HG02798 (cell line): ENCODE measurements around the gene TMEM108.

Experiments used
- ATAC-seq: cut with Tn5 transposase; IDR thresholded peaks from one replicate; pipeline ENCODE4 v1.9.1; 2021; ENCODE audit warnings: mild to moderate bottlenecking; ENCODE audit not compliant: unreplicated experiment, poor library complexity

TMEM108 gene

DNA sequence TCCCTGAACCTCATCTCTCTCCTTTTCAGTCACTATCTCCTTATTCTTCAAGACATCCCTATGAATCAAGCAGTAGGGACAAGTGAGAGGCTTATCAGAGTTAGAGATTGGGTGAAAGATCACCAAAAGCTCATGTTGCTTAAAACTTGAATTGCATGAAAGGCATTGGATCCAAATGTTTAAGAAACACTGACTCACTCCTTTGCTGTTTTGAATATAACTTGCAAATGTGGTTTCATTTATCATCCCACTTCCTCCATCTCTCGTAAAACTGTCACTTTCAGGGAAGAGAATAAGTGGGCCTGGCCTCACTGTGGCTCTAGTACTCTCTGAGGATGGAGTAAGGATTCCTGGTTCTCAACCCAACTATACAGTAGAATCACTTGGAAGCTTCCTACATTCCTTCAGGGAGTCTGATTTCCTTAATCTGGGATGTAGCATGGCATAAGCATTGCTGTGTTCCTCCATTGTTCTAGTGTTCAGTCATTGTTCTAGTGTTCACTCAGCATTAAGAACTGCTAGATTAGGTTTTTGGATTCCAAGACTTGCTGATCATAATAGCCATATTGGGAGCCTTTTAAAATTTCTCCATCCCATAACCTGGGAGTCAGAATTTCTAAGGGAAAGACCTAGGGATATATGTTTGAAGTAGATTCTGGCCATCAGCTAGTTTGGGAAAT, 171.8 kb downstream of the TMEM108 start:
- ATAC-seq: no peak

DNA sequence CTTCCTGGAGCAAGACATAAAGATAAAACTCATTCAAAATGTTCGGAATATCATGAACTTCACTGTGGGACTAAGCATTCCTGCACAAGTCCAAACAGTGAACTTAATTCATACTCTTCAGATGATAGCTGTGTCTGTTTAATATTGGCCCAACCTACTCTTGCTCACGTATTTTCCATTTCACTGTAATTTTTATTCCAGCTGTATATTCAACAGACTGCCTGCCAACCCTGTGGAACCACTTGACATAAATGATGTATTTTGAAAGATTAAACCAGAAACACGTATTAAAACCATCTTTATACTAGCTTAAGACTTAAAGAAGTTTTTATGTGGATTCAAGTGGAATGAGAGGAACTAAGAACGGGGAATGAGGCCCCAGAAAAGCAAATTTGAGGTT, 172.5 kb downstream of the TMEM108 start:
- no peak for ATAC-seq

DNA sequence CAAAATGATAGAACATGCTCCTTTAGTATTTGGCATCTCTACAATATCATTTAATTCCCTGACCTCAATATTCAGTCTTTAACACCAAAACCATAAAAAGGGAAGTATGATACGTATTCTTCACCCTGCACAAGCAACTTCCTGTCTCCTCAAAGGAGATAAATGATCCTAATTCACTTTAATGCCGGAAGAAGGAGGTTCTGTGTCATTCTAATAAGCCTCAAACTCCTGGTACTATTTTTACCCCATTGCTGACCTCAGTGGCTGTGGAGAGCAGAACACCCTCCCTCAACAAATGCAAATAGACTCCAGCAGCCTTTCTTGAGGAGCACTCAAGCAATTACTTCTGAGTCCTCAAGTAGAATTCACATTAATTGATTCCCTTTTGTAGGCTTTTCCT, 173.3 kb downstream of the TMEM108 start:
- peak; percentile 87 for ATAC-seq

DNA sequence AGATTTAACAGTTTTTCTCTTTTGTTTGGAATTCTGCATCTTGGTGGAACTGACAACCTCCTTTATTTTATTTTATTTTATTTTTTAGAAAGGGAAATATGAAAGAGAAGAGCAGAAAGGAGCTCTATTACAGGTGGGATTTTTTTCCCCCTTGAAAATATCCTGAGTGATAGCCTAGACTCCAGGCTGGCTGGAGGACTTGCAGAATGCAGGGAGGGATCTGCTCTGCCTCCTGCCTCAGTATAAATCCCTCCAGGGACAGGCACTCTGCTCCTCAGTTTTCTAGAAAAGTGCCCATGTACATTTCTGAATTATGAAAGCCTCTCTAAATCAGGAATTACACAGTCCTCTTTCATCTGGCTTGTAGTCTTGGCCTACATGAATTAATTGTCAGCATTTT, 173.7 kb downstream of the TMEM108 start:
- ATAC-seq: no peak

DNA sequence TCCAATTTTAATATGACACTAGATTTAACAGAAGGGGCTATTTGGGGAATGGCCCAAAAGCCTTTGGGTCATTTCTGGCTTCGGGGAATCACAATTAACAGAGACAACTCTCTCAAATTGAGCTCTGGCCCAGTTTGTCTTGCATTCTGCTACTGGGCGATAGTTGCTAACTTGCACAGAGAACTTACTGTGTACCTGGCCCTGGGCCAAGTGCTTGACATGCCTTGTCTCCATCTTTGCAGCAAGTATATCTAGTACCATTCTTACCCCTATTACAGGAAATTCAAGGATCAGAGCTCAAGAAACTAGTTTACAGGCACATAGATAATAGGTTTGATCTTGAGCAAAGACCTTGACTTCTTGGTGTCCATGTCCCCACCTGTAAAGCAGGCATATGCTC, 175.7 kb downstream of the TMEM108 start:
- no peak for ATAC-seq

DNA sequence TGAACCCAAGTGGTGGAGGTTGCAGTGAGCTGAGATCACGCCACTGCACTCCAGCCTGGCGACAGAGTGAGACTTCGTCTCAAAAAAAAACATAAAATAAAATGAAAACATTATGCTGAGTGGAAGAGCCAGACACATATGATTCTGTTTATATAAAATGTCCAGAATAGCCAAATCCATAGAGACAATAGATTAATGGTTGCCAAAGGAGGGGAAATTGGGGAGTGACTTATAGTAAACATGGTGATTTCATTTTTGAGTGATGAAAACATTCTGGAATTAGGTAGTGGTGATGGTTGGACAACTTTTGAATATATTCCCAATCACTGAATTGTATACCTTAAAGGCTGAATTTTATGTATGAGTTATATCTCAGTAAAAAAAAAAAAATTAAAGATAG, 189.6 kb downstream of the TMEM108 start:
- no peak for ATAC-seq

DNA sequence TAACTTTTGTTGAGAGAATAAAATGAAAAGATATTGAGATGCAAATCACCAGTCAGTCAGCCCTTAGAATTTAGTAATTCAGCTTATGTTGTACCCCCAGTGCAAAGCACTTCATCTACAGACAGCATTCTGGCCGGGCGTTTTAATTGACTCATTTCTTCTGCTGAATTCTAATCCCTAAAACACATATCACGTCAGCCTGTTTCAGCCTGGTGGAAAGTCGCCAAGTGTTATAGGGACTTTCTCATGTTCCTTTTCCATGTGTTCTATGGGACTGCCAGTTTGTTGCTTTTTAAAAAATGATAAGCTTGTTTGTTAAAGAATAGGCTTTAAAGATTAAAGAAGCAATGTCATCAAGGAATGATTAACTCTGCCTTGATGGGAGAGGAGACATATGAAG, 192.0 kb downstream of the TMEM108 start:
- ATAC-seq: no peak

DNA sequence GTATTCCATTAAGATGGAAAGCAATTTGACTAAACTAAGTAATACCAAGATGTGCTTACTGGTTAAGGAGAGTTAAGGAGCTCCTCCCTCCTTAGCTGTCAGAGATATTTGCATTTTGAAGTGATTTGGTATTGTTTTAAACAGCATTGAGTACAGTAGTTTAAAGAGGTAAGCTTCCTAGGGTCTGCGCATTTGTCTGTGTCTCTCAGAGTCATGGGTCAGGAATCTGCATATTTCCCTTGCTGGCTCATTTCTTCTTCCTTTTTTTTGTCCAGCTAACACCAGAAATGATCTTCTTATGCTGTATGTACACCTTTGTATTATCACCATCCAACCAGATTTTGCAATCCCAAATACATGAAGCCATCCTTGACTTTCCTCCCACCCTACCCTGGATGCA, 198.7 kb downstream of the TMEM108 start:
- ATAC-seq: no peak

DNA sequence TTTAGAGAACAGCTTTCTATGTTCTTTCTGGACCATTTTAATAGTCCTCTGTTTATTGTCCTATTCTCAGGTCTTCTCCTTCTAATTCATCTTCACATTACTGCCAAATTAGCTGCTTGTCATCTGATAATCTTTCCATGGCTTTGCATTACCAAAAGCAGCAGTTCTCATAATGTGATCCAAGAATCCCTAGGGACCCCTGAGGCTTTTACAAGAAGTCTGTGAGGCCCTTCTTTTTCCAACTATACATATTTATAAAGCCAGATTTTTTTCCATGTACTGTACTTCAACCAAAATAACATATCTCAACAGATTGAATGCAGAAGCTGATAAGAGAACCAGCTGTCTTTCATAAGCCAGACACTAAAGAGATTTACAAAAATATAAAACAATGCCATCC, 199.2 kb downstream of the TMEM108 start:
- ATAC-seq: no peak

DNA sequence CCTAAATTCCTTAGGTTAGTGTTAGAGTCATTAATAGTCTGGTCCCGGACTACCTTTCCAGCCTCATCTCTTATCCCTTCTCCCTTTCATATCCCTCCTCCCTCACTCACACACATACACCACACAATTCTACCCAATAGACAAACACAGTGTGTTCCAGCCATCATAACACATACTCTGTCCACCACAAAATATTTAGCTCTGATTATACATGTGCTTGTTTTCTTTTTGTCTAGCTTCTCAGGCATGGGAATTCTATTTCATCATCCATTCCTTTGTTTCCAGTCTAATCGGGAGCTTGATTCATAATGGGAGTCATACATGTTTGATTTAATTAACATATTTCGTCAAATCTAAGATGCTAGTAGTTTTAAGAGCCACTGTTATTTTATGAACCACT, 199.8 kb downstream of the TMEM108 start:
- ATAC-seq: no peak

DNA sequence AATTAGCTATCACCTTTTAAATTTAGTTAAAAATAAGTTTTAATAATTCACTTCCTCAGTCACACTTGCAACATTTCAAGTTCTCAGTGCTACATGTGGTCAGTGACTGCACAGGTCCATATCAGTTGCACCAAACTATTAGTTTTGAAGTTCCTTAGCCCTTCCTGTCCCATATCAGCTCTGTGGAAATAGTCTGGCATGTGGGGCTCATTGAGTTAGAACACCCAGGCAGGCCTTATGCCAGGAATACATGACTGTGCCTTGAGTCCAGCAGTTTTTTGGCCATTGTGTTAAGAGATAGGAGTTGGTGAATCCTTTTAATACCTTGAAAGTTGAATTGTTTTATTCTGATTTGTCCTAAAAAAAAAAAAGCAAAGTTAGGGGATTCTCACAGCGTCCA, 207.9 kb downstream of the TMEM108 start:
- ATAC-seq: no peak

DNA sequence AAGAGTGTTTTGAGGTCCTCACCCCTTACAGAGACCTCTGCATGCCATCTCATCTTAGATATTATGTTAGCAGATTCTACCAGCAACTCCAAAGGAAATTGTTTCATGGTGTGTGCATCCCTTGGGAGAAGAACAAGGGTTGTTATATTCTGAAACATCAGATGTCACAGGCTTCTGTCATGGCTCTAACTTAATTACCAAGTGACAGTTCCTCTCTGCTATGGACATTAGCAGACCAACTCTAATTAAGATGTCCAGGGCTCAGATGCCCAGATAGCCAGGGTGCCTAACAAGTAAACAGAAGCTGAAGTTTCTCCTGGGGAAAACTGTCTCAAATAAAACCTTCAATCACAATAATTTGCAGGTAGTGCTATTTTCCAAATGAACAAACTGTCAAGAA, 208.6 kb downstream of the TMEM108 start:
- no peak for ATAC-seq

DNA sequence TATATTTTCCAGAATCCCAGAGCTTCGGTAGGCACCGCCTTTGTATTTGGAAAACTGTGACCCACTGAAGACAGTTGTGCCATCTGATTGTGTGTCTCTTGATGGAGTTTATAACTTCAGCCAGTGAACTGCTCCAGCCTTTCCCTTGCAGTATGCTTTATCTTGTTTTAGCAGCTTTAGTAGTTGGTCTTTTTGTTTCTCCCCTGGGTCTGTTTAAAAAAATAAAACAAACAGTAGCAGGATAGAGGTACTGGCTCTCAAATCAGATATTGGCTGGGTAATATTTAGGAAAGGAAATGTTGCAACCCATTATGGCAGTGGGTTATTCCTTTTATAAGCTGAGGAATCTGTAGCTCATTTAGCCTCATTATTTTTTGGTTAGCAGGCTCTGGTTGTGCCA, 210.2 kb downstream of the TMEM108 start:
- ATAC-seq: no peak

DNA sequence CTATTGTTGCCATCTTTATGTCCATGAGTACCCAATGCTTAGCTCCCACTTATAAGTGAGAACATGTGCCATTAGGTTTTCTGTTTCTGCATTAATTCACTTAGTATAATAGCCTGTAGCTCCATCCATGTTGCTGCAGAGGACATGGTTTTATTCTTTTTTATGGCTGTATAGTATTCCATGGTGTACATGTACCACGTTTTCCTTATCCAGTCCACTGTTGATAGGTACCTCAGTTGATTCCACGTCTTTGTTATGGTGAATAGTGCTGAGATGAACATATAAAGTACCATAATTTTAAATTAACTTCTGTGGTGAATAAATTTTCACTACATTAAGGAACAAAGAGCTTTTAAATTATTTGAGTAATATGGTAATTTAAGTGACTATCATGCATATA, 211.3 kb downstream of the TMEM108 start:
- ATAC-seq: no peak

DNA sequence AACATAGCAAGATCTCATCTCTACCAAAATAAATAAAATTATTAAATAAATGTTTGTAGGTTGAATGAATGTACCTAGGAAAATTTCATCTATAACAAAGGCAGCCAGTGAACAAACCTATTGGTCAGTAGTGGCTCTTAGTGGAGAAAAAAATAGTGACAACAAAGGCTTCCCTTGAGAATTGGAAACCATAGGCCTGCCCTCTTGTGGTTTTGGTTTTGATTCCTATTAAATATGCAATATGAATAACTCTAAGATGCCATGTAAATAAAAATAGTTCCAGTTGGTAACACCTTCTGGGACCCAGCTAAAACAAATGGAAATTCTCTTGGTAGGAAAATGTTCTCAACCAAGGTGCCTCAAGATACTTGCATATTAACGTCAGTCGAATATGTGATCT, 216.0 kb downstream of the TMEM108 start:
- no peak for ATAC-seq

DNA sequence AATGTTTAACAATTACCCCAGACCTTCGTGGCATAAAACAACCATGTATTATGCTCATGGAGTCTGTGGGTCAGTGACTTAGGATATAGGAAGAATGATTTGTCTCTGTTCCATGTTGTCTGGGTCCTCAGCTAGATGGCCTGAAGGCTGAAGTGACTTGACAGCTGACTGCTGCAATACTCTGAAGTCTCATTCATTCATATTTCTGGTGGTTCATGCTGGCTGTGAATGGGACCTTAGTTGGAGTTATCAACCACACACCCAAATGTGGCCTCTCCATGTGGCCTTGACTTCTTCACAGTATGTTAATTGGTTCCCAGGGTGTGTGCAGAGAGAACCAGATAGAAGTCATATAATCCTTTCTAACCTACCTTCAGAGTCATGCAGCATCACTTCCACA, 216.5 kb downstream of the TMEM108 start:
- ATAC-seq: no peak

DNA sequence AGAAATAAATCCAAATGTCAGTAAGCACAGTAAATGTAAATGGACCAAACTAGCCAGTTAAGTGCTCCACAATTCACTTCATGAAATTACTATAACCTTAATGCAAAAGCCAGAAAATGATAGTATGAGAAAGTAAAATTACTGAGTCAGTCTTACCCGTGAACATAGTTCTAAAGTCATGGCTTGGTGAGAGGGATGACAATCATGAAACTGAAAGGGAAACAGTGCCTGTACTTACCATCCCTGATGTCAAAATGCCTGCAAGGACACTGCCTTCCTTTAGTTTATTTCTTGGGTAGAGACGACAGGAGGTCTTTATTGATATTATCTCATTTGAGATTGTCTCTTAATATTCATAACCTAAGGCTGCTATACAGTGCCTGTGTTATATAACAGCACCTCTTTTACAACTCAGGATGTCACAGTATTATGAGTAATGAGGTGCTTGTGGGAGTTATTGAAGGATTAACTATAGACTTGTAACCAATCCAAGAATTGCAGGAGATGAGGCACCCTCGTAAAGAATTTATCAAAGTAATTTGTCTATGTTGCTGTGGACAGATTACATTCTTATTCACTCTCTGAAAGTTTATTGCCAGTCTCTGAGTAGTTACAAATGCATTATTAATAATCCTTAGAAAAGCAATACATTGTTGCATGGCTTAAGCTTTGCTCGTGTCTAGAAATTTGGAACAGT, 218.7 kb downstream of the TMEM108 start:
- ATAC-seq: peak; percentile 77

DNA sequence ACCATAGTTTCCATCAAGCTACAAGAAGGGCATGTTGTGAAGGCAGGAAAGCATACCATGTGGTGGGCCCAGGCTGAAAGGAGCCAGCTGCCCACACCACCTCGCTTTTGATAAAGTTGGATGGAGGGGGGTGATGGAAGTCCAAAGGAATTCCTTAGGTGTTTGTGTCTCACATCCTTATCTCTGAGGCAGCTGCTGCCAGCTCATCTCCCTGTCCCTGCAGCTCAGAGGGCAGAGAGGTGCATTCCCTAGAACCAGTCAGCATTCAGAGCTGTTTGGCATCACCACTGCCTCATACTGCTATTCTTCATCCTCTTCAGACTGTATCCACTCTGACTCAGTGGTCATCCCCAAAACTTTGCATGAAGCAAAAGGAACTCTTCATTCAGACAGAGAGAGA, 220.2 kb downstream of the TMEM108 start:
- no peak for ATAC-seq

DNA sequence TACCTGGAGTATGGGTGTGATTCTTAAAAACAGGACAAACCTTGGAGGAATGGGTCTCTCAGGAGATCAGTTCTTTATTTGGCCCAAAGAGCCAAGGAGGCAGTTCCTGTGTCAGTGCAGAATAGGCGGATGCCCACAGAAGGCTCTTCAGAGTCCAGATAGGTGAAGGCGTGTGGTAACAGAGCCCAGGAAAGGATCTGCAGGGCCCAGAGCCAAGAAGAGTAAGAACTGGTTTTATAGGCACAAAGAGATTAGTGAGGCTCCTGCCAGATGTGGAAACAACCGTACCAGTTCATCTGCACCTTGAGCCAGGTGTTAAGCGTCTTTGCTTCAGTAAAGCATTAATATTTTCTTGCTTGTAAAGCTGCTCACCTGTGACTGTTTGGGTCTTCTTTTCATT, 221.6 kb downstream of the TMEM108 start:
- ATAC-seq: no peak

DNA sequence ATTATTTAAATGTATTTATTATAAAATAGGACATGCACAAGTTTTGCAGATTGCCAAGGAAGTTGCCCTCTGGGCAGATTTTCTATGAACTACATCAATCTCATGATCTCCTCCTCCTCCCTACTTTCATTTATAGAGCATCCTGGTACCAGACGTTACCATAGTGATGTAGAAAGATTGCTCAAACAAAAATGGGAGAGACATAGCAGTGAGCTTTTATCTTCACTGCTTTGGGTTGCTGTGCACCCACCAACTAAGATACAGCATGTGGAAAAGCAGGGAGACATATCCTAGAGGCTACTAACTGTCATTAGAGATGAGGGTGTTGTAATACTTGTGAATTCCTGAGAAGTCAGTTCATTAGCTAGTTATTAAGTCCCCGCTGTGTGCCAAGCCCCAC, 224.1 kb downstream of the TMEM108 start:
- no peak for ATAC-seq

DNA sequence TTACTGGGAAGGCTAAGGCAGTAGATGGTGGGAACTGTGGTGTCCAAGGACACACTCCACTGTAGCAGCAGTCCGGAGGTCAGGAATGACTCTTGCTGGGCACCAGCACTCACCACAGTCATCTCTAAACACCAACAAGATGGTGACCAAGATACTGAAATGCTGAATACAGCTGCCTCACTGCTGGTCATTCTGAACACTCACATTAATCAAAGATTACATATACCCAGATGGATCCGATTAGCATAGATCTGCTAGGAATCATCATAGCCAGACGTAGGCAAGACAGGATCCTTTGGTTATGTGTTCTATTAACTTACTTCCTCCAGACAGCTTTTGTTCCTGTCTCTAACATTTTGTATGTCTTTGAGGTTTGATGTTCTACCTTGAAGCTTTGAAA, 226.7 kb downstream of the TMEM108 start:
- no peak for ATAC-seq

DNA sequence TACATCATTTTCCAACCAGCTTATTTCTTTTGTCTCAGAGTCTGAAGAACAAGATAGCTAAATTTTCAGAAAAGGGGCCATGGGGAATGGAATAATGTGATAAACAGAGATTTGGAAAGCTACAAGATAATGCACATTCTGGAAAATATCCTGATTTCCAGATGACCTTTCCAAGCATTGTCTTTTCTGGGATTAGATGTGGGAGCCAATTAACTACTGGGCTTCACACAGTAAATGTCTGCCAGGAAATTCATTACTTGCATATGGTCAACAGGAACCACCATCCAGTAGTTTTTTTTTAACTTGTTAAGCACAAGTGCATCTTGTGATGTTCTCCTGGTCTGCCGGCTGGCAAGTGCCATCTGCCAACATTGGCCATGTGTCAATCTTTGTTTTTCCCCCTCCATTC, 230.5 kb downstream of the TMEM108 start:
- ATAC-seq: no peak
